Measurements from ENCODE around the gene MIEF2.
A peak's percentile ranks its signal among the peaks of the same experiment; 100 is the strongest.

MIEF2 gene

DNA sequence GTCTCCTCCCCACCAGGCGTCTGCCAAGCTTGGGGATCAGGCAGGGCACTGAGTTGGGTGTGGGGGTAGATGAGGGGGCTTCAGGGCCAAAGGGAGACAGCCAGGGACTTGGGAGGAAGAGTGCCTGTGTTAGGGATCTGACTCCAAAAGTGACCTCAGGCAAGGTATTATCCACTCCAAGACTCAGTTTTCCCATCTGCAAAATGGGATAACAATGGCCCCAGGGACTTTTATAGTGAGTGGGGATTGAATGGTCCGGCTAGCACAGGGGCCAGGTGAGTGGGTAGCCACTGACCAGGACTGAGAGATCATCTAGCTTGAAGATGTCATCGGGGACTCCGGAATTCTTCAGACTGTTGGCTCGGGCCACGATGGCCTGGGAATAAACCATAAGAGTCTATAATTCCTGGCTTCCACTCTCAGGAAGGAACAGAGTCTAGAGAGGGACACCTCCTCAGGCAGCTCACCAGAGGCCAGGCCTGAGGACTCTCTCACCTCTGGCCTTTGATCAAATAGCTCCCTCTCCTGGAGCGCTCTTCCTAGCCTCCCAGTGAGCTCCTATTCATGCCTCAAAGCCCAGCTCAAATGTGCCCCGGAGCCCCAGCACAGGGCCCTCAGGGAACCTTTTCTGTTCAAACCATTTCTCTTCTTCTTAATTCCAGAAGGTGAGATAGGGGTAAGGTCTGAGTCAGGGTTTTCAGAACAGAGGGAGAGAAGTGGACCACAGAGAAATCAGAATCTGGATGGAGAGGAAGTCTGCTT lies 5.4 kb upstream of the MIEF2 start:
- no peak overlapping the region for H3K4me3 ChIP-seq (ENCODE audit: low read depth, low read length)

DNA sequence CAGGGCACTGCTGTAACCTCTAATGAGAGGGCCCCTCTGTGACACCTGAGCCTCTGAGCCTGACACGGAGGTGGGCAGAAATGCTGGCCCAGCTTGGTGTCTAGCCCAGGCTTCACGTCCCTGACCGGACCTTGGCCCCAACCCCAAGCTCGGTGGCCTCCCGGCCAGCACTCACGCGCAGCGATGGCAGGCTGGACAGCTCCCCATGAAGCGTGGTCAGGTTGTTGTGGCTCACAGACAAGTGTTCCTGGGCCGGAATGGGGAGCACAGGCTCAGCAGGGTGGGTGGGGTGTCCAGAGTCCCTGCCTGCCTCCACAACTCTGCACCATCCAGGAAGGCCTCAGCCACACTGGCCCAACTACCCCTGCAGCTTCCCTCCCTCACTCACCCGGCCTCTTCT lies 4.1 kb upstream of the MIEF2 start:
- H3K4me3 ChIP-seq (ENCODE audit: low read depth, low read length) = no peak overlapping the region

DNA sequence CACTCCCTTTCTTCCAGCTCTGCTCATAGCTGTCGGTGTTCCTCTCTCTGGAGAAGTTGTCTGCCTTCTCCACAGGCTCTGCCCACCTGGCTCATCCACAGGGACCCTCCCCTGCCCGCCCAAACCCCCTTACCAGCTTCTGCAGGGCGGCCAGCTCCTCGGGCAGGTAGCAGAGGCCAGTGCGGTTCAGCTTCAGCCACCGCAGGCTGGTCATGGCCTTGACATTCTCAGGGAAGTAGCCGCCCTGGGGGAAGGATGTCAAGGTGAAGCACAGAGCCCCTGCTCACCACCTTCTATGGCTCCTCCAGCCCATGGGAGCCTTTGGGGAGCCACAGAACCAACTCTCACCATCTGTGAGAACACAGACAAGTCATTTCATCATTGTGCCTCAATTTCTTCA lies 3.7 kb upstream of the MIEF2 start:
- no peak overlapping the region for H3K4me3 ChIP-seq (ENCODE audit: low read depth, low read length)

DNA sequence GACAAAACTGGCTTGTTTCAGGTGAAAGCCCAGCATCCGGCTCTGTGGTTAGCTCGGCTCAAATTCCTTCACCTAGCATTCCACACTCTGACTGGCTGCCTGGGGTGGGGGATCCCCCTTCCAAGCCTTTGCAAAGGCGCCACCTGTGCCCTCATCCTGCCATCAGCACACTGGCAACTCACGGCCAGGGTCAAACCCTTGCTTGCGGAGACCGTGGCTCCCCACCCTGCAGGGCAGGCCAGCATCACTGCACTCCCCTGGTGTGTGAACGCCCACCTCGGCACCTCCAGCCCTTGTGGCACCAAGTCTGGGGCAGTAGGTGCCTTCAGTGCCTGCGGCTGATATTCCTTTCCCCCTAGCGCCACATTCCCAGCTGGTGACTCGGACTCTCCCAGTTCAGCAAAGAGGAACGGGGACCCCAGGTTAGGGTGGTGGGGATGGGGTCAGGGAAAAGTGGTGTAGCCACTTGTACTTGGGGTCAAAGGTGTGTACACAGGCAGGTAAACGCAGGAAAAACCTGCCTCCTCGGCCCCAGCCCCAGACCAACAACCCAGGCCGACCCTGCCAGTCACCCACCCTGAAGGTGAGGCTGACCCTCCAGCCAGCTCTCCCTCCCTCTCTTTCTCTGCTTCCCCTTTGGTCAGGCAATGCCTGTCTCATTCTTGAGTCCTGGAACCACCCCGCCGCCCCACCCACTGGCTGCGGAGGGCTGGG lies 3.0 kb upstream of the MIEF2 start:
- peak overlapping the region; percentile 72 for H3K4me3 ChIP-seq (ENCODE audit: low read depth, low read length)

DNA sequence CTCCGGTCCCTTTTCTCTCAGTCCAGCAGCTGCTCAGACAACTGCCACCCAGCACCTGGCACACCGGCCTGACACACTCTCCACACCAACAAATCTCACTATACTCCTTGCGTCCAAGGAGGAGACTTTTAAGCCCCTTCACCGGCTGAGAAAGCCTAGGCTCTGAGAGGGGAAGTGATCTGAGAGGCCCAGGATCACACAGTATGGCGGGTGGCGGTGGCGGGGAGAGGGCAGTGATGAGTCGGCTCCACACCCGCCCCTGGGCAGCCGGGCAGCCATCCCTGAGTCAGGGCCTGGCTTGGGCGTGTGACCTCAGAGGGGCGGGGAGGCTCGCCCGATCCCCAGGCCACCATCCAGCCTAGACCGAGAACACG lies 2.5 kb upstream of the MIEF2 start:
- peak overlapping the region; percentile 72 for H3K4me3 ChIP-seq (ENCODE audit: low read depth, low read length)

DNA sequence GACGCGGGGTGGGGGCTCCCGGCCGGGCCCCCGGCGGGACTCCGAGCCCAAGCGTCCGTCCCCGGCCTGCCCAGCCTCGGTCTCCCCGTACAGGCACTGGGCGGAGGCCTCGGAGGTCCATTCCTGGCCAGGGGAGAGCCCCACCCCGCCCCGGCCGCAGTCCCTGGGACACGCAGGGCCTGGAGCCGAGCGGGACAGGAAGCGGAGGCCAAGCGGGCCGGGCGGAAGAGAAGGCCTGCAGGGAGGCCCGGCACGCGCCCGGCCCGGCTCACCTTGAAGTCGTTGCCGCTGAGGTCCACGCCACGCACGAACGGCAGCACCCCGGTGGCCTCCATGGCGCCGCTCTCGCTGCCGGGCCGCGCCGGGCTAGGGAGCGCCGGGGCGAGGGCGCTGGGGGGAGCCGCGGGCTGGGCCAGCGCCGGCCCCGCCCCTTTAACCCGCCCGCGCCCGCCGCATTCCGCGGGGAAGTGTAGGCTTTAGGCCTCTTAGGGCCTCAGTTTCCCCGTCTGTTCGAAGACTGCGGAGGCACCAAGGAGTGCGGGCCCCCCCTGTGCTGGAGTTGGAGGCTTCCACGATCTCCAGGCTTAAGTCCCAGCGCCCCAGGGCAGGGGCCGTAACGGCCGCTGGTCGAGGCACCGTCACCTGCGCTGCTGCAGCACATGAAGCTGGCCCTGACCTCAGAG lies 2.0 kb upstream of the MIEF2 start, which contains the start of gene FLII:
TSS of gene FLII (minus strand) at position 383 of the 683 bp plus-strand sequence. CDS start at position 335, 48 bp downstream.
- peak within 1 kb of the TSS; percentile 72 for H3K4me3 ChIP-seq (ENCODE audit: low read depth, low read length)

DNA sequence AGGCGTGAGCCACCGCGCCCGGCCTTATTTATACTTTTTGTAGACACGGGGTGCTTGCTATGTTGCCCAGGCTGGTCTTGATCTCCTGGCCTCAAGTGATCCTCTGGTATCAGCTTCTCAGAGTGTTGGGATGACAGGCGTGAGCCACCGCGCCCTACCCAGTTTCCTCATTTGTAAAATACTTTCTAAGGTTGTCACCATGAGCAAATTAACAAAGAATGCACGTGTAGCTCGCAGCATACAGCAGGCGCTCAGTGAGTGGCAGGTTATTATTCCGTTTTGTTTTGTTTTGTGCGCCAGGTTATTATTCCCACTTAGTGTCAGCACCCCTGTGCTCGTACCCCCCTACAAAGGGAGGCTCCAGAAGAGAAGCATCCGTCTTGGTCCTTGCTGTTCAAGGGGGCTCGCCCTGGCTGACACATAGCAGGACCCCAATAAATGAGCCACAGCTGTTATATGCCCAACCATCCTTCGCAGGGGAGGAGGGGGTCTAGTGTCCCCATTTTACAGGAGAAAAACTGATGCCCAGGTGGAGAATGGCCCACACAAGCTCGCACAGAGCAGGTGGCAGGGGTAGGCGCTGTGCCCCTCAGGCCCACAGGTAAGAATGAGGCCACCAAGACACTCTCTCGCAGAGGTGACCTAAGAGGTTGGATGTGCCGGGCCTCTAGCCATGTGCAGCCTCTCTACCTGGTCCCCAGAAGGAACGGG lies 686 bp upstream of the MIEF2 start:
- peak overlapping the region; percentile 20 for H3K4me3 ChIP-seq (ENCODE audit: low read depth, low read length)

DNA sequence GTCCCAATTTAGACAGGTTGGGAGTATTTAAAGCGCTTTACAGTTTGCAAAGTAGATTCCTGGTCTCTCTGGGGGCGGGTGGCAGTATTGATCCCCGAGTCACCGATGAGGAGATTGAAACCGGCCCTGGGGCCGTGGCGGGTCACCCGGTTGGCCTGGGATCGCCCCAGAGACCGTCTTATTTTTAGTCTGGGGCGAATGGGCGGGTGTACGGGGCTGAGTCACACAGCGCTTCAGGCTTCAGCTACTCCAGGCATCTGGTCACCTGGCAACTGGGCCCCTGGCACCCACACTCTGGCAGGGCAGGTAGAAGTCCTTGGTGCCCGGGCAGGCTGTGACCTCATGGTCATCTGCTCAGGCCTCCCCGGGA lies 669 bp downstream of the MIEF2 start:
- H3K4me3 ChIP-seq (ENCODE audit: low read depth, low read length) = peak overlapping the region; percentile 69

DNA sequence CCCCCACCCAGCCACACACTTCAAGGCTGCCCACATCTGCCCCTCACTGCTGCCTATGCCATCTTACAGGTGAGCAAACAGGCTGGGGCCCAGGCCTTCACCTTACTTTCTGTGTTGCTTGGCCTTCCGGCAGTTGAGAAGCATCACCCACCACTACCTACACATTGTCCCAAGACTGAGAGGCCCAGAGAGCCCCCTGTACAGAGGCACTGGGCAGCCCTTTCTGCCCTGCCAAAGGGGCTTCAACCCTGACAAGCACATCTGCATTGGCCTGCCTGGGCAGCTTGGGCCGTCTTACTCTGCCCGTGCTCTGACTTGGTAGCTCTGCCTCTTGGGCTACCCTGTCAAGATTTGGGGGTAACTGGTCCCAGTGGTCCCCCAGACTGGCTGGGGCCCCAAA lies 1.2 kb downstream of the MIEF2 start:
- H3K4me3 ChIP-seq (ENCODE audit: low read depth, low read length) = peak overlapping the region; percentile 69

DNA sequence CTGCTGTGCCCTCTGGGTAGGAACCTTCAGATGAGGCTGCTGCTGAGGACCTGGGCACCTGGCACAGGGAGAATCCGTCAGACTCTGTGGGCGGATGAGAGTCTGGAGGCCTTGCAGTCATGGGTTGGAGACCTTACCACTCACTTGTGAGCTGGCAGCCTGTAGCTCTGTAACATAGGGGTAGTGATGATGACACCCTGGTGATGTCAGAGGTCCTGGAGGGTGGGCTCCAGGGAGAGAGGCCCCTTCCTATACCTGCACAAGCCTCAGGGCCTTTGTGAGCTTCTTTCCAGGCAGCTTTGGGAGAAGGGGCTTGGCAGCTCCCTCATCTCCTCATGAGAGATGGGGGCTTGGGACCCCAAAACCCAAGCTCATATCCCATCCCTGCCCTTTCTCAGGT lies 1.6 kb downstream of the MIEF2 start:
- H3K4me3 ChIP-seq (ENCODE audit: low read depth, low read length) = no peak overlapping the region

DNA sequence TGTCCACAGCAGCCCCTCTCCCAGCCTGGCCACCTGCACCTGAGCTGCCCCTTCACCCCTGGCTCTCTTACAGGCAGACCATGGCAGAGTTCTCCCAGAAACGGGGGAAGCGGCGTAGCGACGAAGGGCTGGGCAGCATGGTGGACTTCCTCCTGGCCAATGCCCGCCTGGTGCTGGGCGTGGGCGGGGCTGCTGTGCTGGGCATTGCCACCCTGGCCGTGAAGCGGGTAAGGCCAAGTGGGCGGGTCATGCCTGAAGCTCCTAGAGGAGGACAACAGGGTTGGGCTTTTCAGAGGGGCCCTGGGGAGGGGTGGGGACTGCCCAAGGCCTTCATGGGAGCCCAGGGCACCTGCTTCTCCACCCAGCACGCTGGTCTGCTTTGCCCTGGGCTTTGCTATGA lies 2.2 kb downstream of the MIEF2 start:
- no peak overlapping the region for H3K4me3 ChIP-seq (ENCODE audit: low read depth, low read length)

DNA sequence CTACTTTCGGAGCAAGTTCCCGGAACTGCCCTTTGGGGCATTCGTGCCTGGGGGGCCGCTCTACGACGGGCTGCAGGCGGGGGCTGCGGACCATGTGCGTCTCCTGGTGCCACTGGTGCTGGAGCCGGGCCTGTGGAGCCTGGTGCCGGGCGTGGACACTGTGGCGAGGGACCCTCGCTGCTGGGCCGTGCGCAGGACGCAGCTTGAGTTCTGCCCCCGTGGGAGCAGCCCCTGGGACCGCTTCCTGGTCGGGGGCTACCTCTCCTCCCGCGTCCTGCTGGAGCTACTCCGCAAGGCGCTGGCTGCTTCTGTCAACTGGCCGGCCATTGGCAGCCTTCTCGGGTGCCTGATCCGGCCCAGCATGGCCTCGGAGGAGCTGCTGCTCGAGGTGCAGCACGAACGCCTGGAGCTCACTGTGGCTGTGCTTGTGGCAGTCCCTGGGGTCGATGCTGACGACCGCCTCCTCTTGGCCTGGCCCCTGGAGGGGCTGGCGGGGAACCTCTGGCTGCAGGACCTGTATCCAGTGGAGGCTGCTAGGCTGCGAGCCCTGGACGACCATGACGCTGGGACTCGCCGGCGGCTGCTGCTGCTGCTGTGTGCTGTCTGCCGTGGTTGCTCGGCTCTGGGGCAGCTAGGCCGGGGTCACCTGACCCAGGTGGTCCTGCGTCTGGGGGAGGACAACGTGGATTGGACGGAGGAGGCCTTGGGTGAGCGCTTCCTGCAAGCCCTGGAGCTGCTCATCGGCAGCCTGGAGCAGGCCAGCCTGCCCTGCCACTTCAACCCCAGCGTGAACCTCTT lies 3.6 kb downstream of the MIEF2 start:
- H3K4me3 ChIP-seq (ENCODE audit: low read depth, low read length) = no peak overlapping the region

DNA sequence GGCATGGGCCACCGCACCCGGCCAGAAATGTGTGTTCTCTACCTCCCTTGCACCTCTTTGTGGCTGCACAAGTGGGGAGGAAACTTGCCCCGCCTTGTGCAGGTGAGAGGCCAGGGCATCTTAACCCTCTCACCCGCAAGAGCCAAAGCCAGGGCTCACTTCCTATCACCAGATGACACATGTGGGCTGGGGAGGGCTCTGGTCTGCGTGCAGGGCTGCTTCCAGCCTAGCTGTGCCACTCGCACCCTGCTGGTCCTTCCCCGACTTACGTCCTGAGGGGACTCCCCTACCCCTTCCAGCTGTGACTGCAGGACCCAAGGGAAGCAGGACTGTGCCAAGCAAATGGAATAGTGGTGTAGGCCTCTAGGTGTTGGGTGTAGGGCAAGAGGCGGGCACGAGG lies 6.9 kb downstream of the MIEF2 start:
- H3K4me3 ChIP-seq (ENCODE audit: low read depth, low read length) = no peak overlapping the region

DNA sequence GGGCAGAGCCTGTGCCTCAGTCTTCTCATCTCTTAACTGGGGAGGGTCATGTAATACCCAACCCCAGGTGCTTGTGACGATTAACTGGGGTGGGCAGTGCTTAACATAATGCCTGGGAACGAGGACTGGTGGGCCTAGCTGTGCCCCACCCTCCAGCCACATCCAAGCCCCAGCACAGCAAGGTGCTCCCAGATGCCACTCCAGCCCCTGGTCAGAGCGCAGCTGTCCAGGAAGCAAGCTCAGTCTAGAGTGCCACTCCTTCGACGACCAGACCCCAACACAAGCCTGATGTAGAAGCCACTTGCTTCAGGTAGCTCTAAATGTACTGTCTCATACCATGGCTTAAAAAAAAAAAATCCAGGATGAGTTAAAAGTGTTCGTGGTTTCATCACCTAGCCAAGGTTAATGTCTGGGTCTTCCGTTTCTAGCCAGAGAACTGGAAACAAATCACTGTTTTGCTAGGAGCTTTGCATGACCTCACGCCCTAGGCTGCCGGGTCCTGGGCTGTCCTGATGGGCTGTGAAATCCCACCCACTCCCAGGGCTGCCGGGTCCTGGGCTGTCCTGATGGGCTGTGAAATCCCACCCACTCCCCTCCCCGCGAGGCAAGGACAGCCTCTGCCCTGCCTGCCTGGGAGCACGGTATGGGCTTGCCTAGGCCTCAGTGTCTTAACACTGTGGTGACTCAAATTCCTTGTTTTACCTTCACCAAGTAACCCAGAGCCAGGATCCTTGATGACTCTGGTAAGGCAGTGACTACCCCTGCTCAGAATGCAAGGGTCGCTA lies 7.7 kb downstream of the MIEF2 start:
- H3K4me3 ChIP-seq (ENCODE audit: low read depth, low read length) = no peak overlapping the region

DNA sequence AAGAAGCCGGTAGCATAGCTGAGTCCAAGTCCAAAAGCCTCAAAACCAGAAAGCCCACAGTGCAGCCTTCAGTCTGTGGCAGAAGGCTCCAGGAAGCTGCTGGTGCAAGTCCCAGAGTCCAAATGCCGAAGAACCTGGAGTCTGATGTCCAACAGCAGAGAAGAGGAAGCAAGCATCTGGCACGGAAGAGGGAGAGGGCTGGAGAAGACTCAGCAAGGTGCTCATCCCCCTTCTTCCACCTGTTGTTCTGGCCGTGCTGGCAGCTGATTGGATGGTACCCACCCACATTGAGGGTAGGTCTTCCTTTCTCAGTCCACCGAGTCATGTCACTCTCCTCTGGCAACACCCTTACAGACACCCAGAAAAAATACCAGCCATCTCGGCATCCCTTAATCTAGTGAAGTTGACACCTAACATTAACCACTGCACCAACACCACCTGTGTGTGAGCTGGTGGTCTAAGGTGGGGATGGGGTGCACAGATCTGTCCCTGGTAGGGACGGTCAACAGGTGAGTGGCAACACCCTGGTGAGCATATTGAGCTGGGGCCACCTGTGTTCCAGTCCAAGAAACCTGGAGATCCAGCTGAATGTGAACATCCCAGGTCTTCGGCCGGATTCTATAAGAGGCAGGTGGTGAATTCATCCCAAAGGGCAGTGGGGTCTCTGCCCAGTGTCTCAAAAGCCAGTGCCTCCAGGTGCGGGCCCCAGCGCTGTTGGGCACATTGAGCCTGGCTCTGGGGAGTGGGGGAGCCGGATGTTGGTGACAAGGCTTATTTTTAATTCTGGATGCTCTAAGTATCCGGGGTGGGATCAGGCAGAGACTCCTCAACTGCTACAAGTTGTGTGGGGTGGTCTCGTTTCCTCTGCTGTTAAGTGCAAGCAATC lies 9.8 kb downstream of the MIEF2 start:
- no peak overlapping the region for H3K4me3 ChIP-seq (ENCODE audit: low read depth, low read length)

DNA sequence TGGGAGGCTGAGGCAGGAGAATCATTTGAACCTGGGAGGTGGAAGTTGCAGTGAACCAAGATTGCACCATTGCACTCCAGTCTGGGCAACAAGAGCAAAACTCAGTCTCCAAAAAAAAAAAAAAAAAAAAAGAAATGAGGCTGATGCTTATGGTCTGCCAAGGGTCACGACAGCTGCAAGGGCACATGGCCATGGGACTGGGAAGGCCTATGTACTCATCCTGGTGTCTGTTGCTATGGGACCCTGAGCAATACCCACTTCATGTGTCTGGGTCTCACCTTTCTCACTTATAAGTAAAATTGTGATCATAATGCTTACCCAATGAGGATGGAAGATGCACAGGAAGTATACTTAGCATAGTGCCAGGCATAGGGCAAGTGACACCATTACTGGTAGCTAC lies 16.6 kb downstream of the MIEF2 start:
- no peak overlapping the region for H3K4me3 ChIP-seq (ENCODE audit: low read depth, low read length)

DNA sequence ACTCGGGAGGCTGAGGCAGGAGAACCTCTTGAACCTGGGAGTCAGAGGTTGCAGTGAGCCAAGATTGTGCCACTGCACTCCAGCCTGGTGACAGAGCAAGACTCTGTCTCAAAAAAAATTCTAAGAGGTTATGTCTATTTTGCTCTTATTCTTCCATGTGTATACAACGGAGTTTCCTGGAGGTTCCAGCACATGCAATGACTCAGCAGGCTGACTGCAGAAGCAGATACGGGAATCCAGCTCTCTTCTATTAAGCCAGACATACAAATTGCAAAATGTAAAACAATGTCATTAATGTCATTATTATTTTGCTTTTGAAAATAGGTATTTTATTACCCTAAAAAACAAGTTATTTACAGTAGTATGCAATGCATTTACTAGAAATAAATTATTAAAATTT lies 18.4 kb downstream of the MIEF2 start:
- H3K4me3 ChIP-seq (ENCODE audit: low read depth, low read length) = no peak overlapping the region

DNA sequence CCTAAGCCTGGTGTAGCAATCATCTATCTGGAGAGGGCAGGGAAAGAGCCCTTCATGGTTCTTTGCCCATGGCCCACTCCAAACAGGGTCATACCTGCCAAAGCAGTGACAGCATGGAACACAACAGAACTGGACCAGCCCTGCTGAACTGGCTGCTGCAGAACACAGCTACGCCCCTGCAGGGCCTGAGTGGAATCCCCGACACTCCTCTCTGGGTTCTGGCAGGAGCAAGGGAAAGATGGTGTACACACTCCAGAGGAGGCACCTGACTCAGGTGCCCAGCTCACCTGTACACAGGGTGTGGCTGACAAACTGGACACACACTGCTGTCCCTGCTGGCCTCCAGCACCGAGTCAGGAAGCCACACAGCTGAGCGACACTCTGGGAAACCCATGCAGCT lies 19.8 kb downstream of the MIEF2 start:
- no peak overlapping the region for H3K4me3 ChIP-seq (ENCODE audit: low read depth, low read length)

Data from iPS-11a (cell line).